Measurements from ENCODE around the gene THOC1. TPM values are rescaled to one million over a fixed set of nuclear protein-coding genes. Genes with fewer than 3 reads are reported as not detected.

THOC1 gene
- polyA plus RNA-seq, 1 of the 3 experiments (the other 2 are of a cell fraction): 12.3 TPM

DNA sequence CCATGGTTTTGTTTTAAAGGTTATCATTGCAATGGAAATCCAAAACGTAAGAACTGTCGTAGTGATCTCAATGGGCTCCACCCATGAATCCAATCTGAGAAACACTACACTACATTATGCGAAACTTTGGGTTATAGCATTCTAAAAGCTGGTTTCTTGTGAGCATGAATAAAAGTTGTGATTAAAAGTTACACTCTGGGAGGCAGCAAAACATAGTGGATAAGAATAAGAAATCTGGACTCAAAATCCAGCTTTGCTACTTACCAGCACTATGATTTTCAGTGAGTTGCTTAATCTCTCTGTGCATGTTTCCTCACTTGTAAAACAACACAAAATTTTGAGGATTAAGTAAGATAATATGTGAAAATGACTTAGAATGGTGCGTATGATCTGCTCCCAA, 25.7 kb upstream of the THOC1 start:
- Histone ChIP-seq H3K4me1 (ENCODE audit: control insufficient read depth in 1 of 2, insufficient read depth in 2 of 2, low read depth in 1 of 2, low read length in 1 of 2) (no peaks in the 10 kb centered on the region), H3K27me3 (ENCODE audit: insufficient read depth) (no peaks in the 10 kb centered on the region), H3K27ac (ENCODE audit: low read depth in 2 of 2, low read length in 1 of 2) (no peak overlapping the region), H3K79me2 (ENCODE audit: insufficient read depth) (no peaks in the 10 kb centered on the region), H3K36me3 (replicated peaks in 1 of 2; ENCODE audit: control insufficient read depth in 1 of 2, insufficient read depth in 2 of 2, low read length in 1 of 2) (no peaks in the 10 kb centered on the region), H3K4me3 (ENCODE audit: low read depth in 2 of 2, low read length in 1 of 2) (no peak overlapping the region), H2AFZ (ENCODE audit: low read depth) (no peak overlapping the region), H3K9ac (no peak overlapping the region), H3K9me2 (no peaks in the 10 kb centered on the region), H3K4me2 (no peak overlapping the region), H3K9me3 (no peaks in the 10 kb centered on the region), H4K20me1 (ENCODE audit: insufficient read depth) (no peaks in the 10 kb centered on the region), H3F3A (replicated peaks; ENCODE audit: insufficient read depth) (no peaks in the 10 kb centered on the region)
- no peak for DNase-seq
- WGBS (ENCODE audit: low lambda C conversion rate): 87% methylated on average over 4 of the region's 4 CpGs
- TF ChIP-seq, protein P1, sequence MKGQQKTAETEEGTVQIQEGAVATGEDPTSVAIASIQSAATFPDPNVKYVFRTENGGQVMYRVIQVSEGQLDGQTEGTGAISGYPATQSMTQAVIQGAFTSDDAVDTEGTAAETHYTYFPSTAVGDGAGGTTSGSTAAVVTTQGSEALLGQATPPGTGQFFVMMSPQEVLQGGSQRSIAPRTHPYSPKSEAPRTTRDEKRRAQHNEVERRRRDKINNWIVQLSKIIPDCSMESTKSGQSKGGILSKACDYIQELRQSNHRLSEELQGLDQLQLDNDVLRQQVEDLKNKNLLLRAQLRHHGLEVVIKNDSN (IDR thresholded peaks at IDR 0.05; ENCODE audit: borderline replicate concordance, low read depth): no peak
- TF ChIP-seq TAF1 (IDR thresholded peaks at IDR 0.05; ENCODE audit: borderline replicate concordance, low read depth, low read length): no peak
- no peak for TF ChIP-seq RCOR1 (IDR thresholded peaks at IDR 0.05; ENCODE audit: low read length)
- TF ChIP-seq FOXJ3 (CRISPR knock-in tag; IDR thresholded peaks at IDR 0.05): no peak
- peak; percentile 30 for TF ChIP-seq SMC3 (IDR thresholded peaks at IDR 0.05; ENCODE audit: low read depth, low read length)
- TF ChIP-seq RAD21 (IDR thresholded peaks at IDR 0.05; ENCODE audit: low read length): peak; percentile 58
- no peak for TF ChIP-seq GABPA (IDR thresholded peaks at IDR 0.05; ENCODE audit: low read depth)
- TF ChIP-seq, protein P2, sequence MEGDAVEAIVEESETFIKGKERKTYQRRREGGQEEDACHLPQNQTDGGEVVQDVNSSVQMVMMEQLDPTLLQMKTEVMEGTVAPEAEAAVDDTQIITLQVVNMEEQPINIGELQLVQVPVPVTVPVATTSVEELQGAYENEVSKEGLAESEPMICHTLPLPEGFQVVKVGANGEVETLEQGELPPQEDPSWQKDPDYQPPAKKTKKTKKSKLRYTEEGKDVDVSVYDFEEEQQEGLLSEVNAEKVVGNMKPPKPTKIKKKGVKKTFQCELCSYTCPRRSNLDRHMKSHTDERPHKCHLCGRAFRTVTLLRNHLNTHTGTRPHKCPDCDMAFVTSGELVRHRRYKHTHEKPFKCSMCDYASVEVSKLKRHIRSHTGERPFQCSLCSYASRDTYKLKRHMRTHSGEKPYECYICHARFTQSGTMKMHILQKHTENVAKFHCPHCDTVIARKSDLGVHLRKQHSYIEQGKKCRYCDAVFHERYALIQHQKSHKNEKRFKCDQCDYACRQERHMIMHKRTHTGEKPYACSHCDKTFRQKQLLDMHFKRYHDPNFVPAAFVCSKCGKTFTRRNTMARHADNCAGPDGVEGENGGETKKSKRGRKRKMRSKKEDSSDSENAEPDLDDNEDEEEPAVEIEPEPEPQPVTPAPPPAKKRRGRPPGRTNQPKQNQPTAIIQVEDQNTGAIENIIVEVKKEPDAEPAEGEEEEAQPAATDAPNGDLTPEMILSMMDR (IDR thresholded peaks at IDR 0.05): peak; percentile 16; the same call in 1 of the 2 replicates
- TF ChIP-seq, protein P3, sequence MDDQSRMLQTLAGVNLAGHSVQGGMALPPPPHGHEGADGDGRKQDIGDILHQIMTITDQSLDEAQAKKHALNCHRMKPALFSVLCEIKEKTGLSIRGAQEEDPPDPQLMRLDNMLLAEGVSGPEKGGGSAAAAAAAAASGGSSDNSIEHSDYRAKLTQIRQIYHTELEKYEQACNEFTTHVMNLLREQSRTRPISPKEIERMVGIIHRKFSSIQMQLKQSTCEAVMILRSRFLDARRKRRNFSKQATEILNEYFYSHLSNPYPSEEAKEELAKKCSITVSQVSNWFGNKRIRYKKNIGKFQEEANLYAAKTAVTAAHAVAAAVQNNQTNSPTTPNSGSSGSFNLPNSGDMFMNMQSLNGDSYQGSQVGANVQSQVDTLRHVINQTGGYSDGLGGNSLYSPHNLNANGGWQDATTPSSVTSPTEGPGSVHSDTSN (IDR thresholded peaks at IDR 0.05): no peak
- TF ChIP-seq, protein P4, sequence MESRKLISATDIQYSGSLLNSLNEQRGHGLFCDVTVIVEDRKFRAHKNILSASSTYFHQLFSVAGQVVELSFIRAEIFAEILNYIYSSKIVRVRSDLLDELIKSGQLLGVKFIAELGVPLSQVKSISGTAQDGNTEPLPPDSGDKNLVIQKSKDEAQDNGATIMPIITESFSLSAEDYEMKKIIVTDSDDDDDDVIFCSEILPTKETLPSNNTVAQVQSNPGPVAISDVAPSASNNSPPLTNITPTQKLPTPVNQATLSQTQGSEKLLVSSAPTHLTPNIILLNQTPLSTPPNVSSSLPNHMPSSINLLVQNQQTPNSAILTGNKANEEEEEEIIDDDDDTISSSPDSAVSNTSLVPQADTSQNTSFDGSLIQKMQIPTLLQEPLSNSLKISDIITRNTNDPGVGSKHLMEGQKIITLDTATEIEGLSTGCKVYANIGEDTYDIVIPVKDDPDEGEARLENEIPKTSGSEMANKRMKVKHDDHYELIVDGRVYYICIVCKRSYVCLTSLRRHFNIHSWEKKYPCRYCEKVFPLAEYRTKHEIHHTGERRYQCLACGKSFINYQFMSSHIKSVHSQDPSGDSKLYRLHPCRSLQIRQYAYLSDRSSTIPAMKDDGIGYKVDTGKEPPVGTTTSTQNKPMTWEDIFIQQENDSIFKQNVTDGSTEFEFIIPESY (IDR thresholded peaks at IDR 0.05; ENCODE audit: borderline replicate concordance, low read depth): no peak
- no peak for TF ChIP-seq NFIC (IDR thresholded peaks at IDR 0.05; ENCODE audit: borderline replicate concordance)
- TF ChIP-seq, protein P5, sequence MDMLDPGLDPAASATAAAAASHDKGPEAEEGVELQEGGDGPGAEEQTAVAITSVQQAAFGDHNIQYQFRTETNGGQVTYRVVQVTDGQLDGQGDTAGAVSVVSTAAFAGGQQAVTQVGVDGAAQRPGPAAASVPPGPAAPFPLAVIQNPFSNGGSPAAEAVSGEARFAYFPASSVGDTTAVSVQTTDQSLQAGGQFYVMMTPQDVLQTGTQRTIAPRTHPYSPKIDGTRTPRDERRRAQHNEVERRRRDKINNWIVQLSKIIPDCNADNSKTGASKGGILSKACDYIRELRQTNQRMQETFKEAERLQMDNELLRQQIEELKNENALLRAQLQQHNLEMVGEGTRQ (IDR thresholded peaks at IDR 0.05; ENCODE audit: borderline replicate concordance, low read depth, low read length): no peak
- TF ChIP-seq SIN3A (IDR thresholded peaks at IDR 0.05; ENCODE audit: borderline replicate concordance, low read depth, low read length): no peak
- ChIA-PET CTCF (interaction anchor here (0.6 to 2.2 kb wide), 10 partner anchors 13 to 330 kb away, joined by 3 to 18 read pairs (median 4); no protein-coding TSS in a partner anchor), POLR2A (no interaction called here)
